ENCODE data around the gene GRIP2.

Gene GRIP2

DNA sequence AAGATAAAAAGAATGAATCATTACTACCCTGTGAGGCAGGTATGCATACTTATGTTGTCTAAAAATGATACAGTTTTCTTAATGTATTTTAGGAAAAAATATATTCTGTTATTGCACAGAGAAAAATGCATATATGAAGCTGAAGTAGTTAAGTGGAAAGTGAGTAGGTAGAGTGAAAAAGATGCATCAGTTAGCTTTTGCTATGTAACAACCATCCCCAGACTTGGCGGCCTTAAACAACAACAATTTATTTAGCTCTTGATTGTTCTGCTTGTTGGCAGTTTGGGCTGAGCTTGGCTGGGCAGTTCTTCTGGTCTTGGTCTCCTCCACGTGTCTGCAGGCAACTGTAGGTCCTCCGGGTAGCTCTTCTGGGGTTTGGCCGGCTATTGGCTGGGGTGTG lies 92.1 kb downstream of the GRIP2 start:
- ChIA-PET CTCF (no interaction called here), POLR2A (no interaction called here)
- DNase-seq (ENCODE audit: extremely low spot score) = no peak
- no peak for TF ChIP-seq L3MBTL2 (conservative IDR thresholded peaks at IDR 0.05)
- TF ChIP-seq ZNF384 (IDR thresholded peaks at IDR 0.05) = no peak
- no peak for TF ChIP-seq HDGF (IDR thresholded peaks at IDR 0.05; ENCODE audit: borderline replicate concordance)
- no peak for TF ChIP-seq FOXK2 (IDR thresholded peaks at IDR 0.05)
- no peak for TF ChIP-seq CTBP1 (IDR thresholded peaks at IDR 0.05; ENCODE audit: borderline replicate concordance)
- TF ChIP-seq FOXM1 (IDR thresholded peaks at IDR 0.05; ENCODE audit: borderline replicate concordance) = no peak
- no peak for TF ChIP-seq SUZ12 (IDR thresholded peaks at IDR 0.05)
- TF ChIP-seq, protein P1, sequence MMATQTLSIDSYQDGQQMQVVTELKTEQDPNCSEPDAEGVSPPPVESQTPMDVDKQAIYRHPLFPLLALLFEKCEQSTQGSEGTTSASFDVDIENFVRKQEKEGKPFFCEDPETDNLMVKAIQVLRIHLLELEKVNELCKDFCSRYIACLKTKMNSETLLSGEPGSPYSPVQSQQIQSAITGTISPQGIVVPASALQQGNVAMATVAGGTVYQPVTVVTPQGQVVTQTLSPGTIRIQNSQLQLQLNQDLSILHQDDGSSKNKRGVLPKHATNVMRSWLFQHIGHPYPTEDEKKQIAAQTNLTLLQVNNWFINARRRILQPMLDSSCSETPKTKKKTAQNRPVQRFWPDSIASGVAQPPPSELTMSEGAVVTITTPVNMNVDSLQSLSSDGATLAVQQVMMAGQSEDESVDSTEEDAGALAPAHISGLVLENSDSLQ (IDR thresholded peaks at IDR 0.05) = no peak
- no peak for TF ChIP-seq SP1 (IDR thresholded peaks at IDR 0.05)
- TF ChIP-seq ARNT (IDR thresholded peaks at IDR 0.05) = no peak
- no peak for TF ChIP-seq TARDBP (IDR thresholded peaks at IDR 0.05)
- TF ChIP-seq ELF4 (IDR thresholded peaks at IDR 0.05) = no peak
- no peak for TF ChIP-seq LEF1 (IDR thresholded peaks at IDR 0.05; ENCODE audit: borderline replicate concordance)

DNA sequence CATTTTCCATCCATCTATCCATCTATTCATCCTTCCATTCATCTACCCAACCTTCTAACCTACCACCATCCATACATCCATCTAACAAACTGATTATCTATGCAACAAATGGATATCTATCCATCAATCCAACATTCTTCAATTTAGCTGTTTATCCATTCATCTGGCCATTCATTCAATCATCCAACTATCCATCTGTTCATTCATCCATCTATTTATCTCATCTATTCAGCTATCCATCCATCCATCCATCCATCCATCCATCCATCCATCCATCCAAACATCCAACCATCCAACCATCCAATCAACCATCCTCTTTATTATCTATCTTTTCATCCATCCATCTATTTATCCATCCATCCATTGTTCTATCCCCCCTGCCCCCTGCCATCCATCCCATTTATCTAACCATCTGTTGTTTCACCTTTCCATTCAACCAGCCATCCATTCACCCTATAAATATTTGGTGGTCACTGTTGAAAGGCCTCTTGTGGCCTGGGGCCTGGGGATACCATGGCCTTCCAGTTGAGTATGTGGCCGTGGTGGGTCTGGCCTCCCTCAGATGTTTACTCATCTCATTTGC lies 93.1 kb downstream of the GRIP2 start:
- no peak for DNase-seq (ENCODE audit: extremely low spot score)
- CTCF ChIA-PET = no interaction called here
- POLR2A ChIA-PET = no interaction called here
- no peak for TF ChIP-seq ZNF384 (IDR thresholded peaks at IDR 0.05)
- no peak for TF ChIP-seq TARDBP (IDR thresholded peaks at IDR 0.05)
- TF ChIP-seq SUZ12 (IDR thresholded peaks at IDR 0.05) = no peak
- TF ChIP-seq, protein P1 (IDR thresholded peaks at IDR 0.05) = no peak
- no peak for TF ChIP-seq LEF1 (IDR thresholded peaks at IDR 0.05; ENCODE audit: borderline replicate concordance)
- no peak for TF ChIP-seq FOXM1 (IDR thresholded peaks at IDR 0.05; ENCODE audit: borderline replicate concordance)
- TF ChIP-seq BHLHE40 (IDR thresholded peaks at IDR 0.05; ENCODE audit: borderline replicate concordance) = no peak
- no peak for TF ChIP-seq NFRKB (IDR thresholded peaks at IDR 0.05)
- no peak for TF ChIP-seq ARNT (IDR thresholded peaks at IDR 0.05)
- no peak for TF ChIP-seq L3MBTL2 (conservative IDR thresholded peaks at IDR 0.05)
- TF ChIP-seq CTBP1 (IDR thresholded peaks at IDR 0.05; ENCODE audit: borderline replicate concordance) = no peak
- TF ChIP-seq FOXA1 (IDR thresholded peaks at IDR 0.05) = no peak
- no peak for TF ChIP-seq ELF4 (IDR thresholded peaks at IDR 0.05)
- TF ChIP-seq FOXK2 (IDR thresholded peaks at IDR 0.05) = no peak
- no peak for TF ChIP-seq HDGF (IDR thresholded peaks at IDR 0.05; ENCODE audit: borderline replicate concordance)
- TF ChIP-seq SP1 (IDR thresholded peaks at IDR 0.05) = no peak

- ChIA-PET POLR2A (no interaction called here), CTCF (no interaction called here)
- TF ChIP-seq HDGF (IDR thresholded peaks at IDR 0.05; ENCODE audit: borderline replicate concordance) = no peak
- DNase-seq (ENCODE audit: extremely low spot score) = no peak
These were observed 94.4 kb downstream of the GRIP2 start for GRCh38 chr3:14445773-14446172.

- POLR2A ChIA-PET = no interaction called here
- TF ChIP-seq ZNF384 (IDR thresholded peaks at IDR 0.05) (no peak), ELF4 (IDR thresholded peaks at IDR 0.05) (no peak), L3MBTL2 (conservative IDR thresholded peaks at IDR 0.05) (no peak), HDGF (IDR thresholded peaks at IDR 0.05; ENCODE audit: borderline replicate concordance) (no peak), TARDBP (IDR thresholded peaks at IDR 0.05) (no peak), FOXM1 (IDR thresholded peaks at IDR 0.05; ENCODE audit: borderline replicate concordance) (no peak), FOXK2 (IDR thresholded peaks at IDR 0.05) (no peak), LEF1 (IDR thresholded peaks at IDR 0.05; ENCODE audit: borderline replicate concordance) (no peak), SUZ12 (IDR thresholded peaks at IDR 0.05) (no peak), FOXA1 (IDR thresholded peaks at IDR 0.05) (no peak), SP1 (IDR thresholded peaks at IDR 0.05) (no peak), ARNT (IDR thresholded peaks at IDR 0.05) (no peak), NFRKB (IDR thresholded peaks at IDR 0.05) (no peak)
- TF ChIP-seq, protein P1 (IDR thresholded peaks at IDR 0.05) = no peak
These were observed 95.8 kb downstream of the GRIP2 start for GRCh38 chr3:14444380-14444779.

DNA sequence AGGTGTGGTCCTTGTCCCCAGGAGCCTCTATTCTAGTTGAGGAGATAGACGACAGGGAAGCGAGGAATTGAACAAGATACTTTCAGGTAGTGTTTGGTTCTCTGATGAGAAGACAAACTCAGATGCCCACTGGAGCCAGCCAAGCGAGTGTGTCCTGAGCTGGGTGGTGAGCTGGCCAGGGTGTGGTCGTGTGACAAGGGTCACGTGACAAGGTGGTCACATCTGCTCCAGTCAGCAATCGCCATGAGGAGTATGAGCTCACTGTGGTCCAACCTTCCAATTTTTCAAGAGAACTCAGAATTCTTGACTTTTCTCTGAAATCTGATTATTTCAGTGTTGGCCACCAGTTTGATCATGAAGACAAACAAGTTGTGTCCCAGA lies 98.2 kb downstream of the GRIP2 start:
- CTCF ChIA-PET = interaction anchor here (0.5 to 0.6 kb wide), 2 partner anchors 26 to 137 kb away, joined by 3 to 4 read pairs; no protein-coding TSS in a partner anchor
- no peak for TF ChIP-seq FOXK2 (IDR thresholded peaks at IDR 0.05)
- TF ChIP-seq ARNT (IDR thresholded peaks at IDR 0.05) = no peak
- TF ChIP-seq TARDBP (IDR thresholded peaks at IDR 0.05) = no peak
- TF ChIP-seq HDGF (IDR thresholded peaks at IDR 0.05; ENCODE audit: borderline replicate concordance) = no peak
- TF ChIP-seq CTBP1 (IDR thresholded peaks at IDR 0.05; ENCODE audit: borderline replicate concordance) = no peak
- TF ChIP-seq SUZ12 (IDR thresholded peaks at IDR 0.05) = no peak
- no peak for TF ChIP-seq LEF1 (IDR thresholded peaks at IDR 0.05; ENCODE audit: borderline replicate concordance)
- TF ChIP-seq FOXA1 (IDR thresholded peaks at IDR 0.05) = no peak
- POLR2A ChIA-PET = interaction anchor here (0.7 kb wide), 1 partner anchor 11 kb away, joined by 3 read pairs; no protein-coding TSS in a partner anchor
- no peak for DNase-seq (ENCODE audit: extremely low spot score)

More at GRCh38 chr3:14444380-14444779, 95.8 kb downstream of the GRIP2 start:
- DNase-seq (ENCODE audit: extremely low spot score) = no peak
- CTCF ChIA-PET = no interaction called here

GRCh38 chr3:14441240-14441919 lies 98.8 kb downstream of the GRIP2 start:
- DNase-seq (ENCODE audit: extremely low spot score) = no peak
- ChIA-PET POLR2A (interaction anchor here (0.7 kb wide), 1 partner anchor 11 kb away, joined by 3 read pairs; no protein-coding TSS in a partner anchor), CTCF (interaction anchor here (0.6 kb wide), 1 partner anchor 27 kb away, joined by 3 read pairs; no protein-coding TSS in a partner anchor)
- TF ChIP-seq, protein P1 (IDR thresholded peaks at IDR 0.05) = no peak
- TF ChIP-seq ARNT (IDR thresholded peaks at IDR 0.05) (no peak), BHLHE40 (IDR thresholded peaks at IDR 0.05; ENCODE audit: borderline replicate concordance) (no peak)
